SK-N-SH (cell line): Measurements from ENCODE around the gene CD200. TPM values are rescaled to one million over a fixed set of nuclear protein-coding genes. Genes with fewer than 3 reads are reported as not detected.

Experiments
- CTCF ChIA-PET: fragments of 300-600, 350-600 bp; formaldehyde crosslinking; extraction: SDS; loops from one replicate; lab custom pipeline; 2021; lab: Yijun Ruan, JAX
- POLR2A ChIA-PET: fragments of 350-600 bp; sonication (Branson Sonifier 250); formaldehyde crosslinking; extraction: SDS; loops from one replicate; lab custom pipeline; 2020; ENCODE audit warnings: antibody characterized with exemption, inconsistent platforms; lab: Yijun Ruan, JAX
- DNase-seq: peaks from one replicate; pipeline ENCODE4 v3.0.0; 2012
- H2AFZ ChIP-seq: fragments of 200-600 bp; sonication (generic); 2 replicates; pipeline ENCODE4 v1.8.1; 2016; ENCODE audit warnings: antibody characterized with exemption, mild to moderate bottlenecking, low read depth
- H3F3A ChIP-seq: fragments of 200-600 bp; sonication (generic); replicated peaks from 2 replicates; pipeline ENCODE3; 2016; ENCODE audit warnings: antibody characterized with exemption, mild to moderate bottlenecking; ENCODE audit not compliant: insufficient read depth
- H3K27ac ChIP-seq, 2 experiments: fragments of 200-500 bp in 1 of 2; fragments of 200-600 bp in 1 of 2; sonication (Bioruptor generic) in 1 of 2; sonication (generic), shearing (Covaris generic) in 1 of 2; 2 replicates each; pipeline versions ENCODE4 v1.5.1 to v1.6.1; 2014 to 2016; ENCODE audit warnings: low read depth in 2 of 2, inconsistent platforms in 1 of 2, low read length in 1 of 2, mild to moderate bottlenecking in 1 of 2, mixed read lengths in 1 of 2
- H3K27me3 ChIP-seq: fragments of 200-600 bp; sonication (generic), shearing (Covaris generic); 2 replicates; pipeline ENCODE4 v1.6.1; 2016; ENCODE audit warnings: mixed run types; ENCODE audit not compliant: insufficient read depth
- H3K36me3 ChIP-seq, 2 experiments: fragments of 200-500 bp in 1 of 2; fragments of 200-600 bp in 1 of 2; sonication (Bioruptor generic) in 1 of 2; sonication (generic) in 1 of 2; replicated peaks in 1 of 2; 2 replicates each; pipeline versions ENCODE3 to v1.5.1; 2014 to 2016; ENCODE audit warnings: low read length in 1 of 2, mild to moderate bottlenecking in 1 of 2; ENCODE audit not compliant: insufficient read depth in 2 of 2, control insufficient read depth in 1 of 2
- H3K4me1 ChIP-seq, 2 experiments: fragments of 200-500 bp in 1 of 2; fragments of 200-600 bp in 1 of 2; sonication (Bioruptor generic) in 1 of 2; sonication (generic), shearing (Covaris generic) in 1 of 2; 2 replicates each; pipeline versions ENCODE4 v1.5.1 to v1.6.1; 2014 to 2016; ENCODE audit warnings: low read depth in 1 of 2, low read length in 1 of 2, mixed run types in 1 of 2; ENCODE audit not compliant: insufficient read depth in 2 of 2, control insufficient read depth in 1 of 2
- H3K4me2 ChIP-seq: fragments of 200-600 bp; sonication (generic), shearing (Covaris generic); 2 replicates; pipeline ENCODE4 v1.6.1; 2017; ENCODE audit warnings: mixed run types
- H3K4me3 ChIP-seq, 2 experiments: fragments of 200-500 bp in 1 of 2; fragments of 200-600 bp in 1 of 2; sonication (Bioruptor generic) in 1 of 2; sonication (generic), shearing (Covaris generic) in 1 of 2; 2 replicates each; pipeline versions ENCODE4 v1.5.1 to v1.8.1; 2014 to 2016; ENCODE audit warnings: low read depth in 2 of 2, inconsistent platforms in 1 of 2, low read length in 1 of 2, mild to moderate bottlenecking in 1 of 2, mixed read lengths in 1 of 2, moderate library complexity in 1 of 2
- H3K79me2 ChIP-seq: fragments of 200-600 bp; sonication (generic); 2 replicates; pipeline ENCODE4 v1.8.1; 2017; ENCODE audit warnings: mild to moderate bottlenecking; ENCODE audit not compliant: insufficient read depth
- H3K9ac ChIP-seq: fragments of 200-600 bp; sonication (generic); 2 replicates; pipeline ENCODE4 v1.6.1; 2017; ENCODE audit warnings: mixed run types
- H3K9me2 ChIP-seq: fragments of 200-600 bp; sonication (generic); 2 replicates; pipeline ENCODE4 v1.6.1; 2017; ENCODE audit warnings: mixed run types
- H3K9me3 ChIP-seq: fragments of 200-600 bp; sonication (generic); 2 replicates; pipeline ENCODE4 v1.6.1; 2017; ENCODE audit warnings: mixed run types, mild to moderate bottlenecking, moderate library complexity
- H4K20me1 ChIP-seq: fragments of 200-600 bp; sonication (generic); 2 replicates; pipeline ENCODE4 v1.6.1; 2017; ENCODE audit warnings: mild to moderate bottlenecking, mixed run types; ENCODE audit not compliant: insufficient read depth
- EP300 ChIP-seq, 2 experiments: IDR thresholded peaks; 2 replicates each; pipeline versions ENCODE4 v1.4.0 to v1.6.1; 2012; ENCODE audit warnings: borderline replicate concordance in 1 of 2, low read depth in 1 of 2, low read length in 1 of 2
- FOXM1 ChIP-seq: IDR thresholded peaks from 2 replicates; pipeline ENCODE4 v1.4.0; 2012; ENCODE audit warnings: low read depth, mild to moderate bottlenecking
- NRF1 ChIP-seq: IDR thresholded peaks from 2 replicates; pipeline ENCODE4 v1.6.1; 2012; ENCODE audit warnings: low read depth, mild to moderate bottlenecking, low read length
- RAD21 ChIP-seq: IDR thresholded peaks from 2 replicates; pipeline ENCODE4 v1.6.1; 2012; ENCODE audit warnings: mild to moderate bottlenecking, low read length
- RCOR1 ChIP-seq: fragments of 150-350 bp; IDR thresholded peaks from 2 replicates; pipeline ENCODE4 v1.6.1; 2017; ENCODE audit warnings: antibody characterized with exemption, low read length
- RXRA ChIP-seq: IDR thresholded peaks from 2 replicates; pipeline ENCODE4 v1.4.0; 2012; ENCODE audit warnings: low read depth, mild to moderate bottlenecking, borderline replicate concordance
- SIN3A ChIP-seq: IDR thresholded peaks from 2 replicates; pipeline ENCODE4 v1.6.1; 2012; ENCODE audit warnings: low read depth, mild to moderate bottlenecking, low read length, moderate library complexity, borderline replicate concordance
- SMC3 ChIP-seq: IDR thresholded peaks from 2 replicates; pipeline ENCODE4 v1.6.1; 2012; ENCODE audit warnings: low read depth, low read length, improper control_type of control experiment
- WGBS: methylation state at CpG from one replicate; pipeline ENCODE4 v1.1.6; 2017; ENCODE audit warnings: low lambda C conversion rate; 5-methylcytosine and 5-hydroxymethylcytosine counted together
- polyA plus RNA-seq, 3 experiments: library from polyadenylated mRNA; depleted of rRNA; stranded (reverse); fragments of >200 nt; gene quantifications; 2 replicates each; pipeline ENCODE4 v1.2.3, GENCODE V29; 2012
- TF ChIP-seq, protein P1 (sequence below): IDR thresholded peaks from 2 replicates; pipeline ENCODE4 v1.4.0; 2012; ENCODE audit warnings: low read depth, borderline replicate concordance
- TF ChIP-seq, protein P2 (sequence below): IDR thresholded peaks from 2 replicates; pipeline ENCODE4 v1.4.0; 2012; ENCODE audit warnings: low read depth, borderline replicate concordance
- TF ChIP-seq, protein P3 (sequence below): IDR thresholded peaks from 2 replicates; pipeline ENCODE4; 2012
- TF ChIP-seq, protein P4 (sequence below): fragments of 200-600 bp; sonication (generic); IDR thresholded peaks from 2 replicates; pipeline ENCODE4 v1.6.1; 2017; ENCODE audit warnings: antibody characterized with exemption, mild to moderate bottlenecking, moderate library complexity

The CD200 gene
- polyA plus RNA-seq, 1 of the 3 experiments (the other 2 are of a cell fraction), result 1.1 TPM

DNA sequence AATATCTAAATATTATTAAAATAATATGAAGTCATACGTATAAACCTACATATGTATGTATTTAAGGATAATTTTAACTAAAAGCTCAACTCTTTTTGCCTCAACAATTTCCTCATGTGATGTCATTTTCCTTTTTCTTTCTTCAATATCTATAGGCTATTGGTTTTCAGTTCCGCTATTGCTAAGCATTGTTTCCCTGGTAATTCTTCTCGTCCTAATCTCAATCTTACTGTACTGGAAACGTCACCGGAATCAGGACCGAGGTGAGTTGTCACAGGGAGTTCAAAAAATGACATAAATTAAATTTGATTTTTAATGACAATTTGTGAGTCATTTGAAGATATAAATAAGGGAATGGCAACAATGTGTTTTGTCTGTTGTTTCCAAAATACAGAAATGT, 16.6 kb downstream of the CD200 start:
- Histone ChIP-seq H3K36me3 (peaks cover 0 to 2% of the 10 kb centered on the region in 2 experiments), H3K79me2 (no peaks in the 10 kb centered on the region), H3K27ac (no peak overlapping the region), H4K20me1 (no peaks in the 10 kb centered on the region), H3K4me3 (no peak overlapping the region), H3K27me3 (no peaks in the 10 kb centered on the region), H3K9me3 (no peaks in the 10 kb centered on the region), H3K9ac (no peak overlapping the region), H2AFZ (no peak overlapping the region), H3K4me2 (no peak overlapping the region), H3K9me2 (no peaks in the 10 kb centered on the region), H3K4me1 (no peaks in the 10 kb centered on the region), H3F3A (no peaks in the 10 kb centered on the region)
- no peak for DNase-seq
- no peak for TF ChIP-seq SIN3A
- TF ChIP-seq FOXM1, result no peak
- TF ChIP-seq, protein P1, sequence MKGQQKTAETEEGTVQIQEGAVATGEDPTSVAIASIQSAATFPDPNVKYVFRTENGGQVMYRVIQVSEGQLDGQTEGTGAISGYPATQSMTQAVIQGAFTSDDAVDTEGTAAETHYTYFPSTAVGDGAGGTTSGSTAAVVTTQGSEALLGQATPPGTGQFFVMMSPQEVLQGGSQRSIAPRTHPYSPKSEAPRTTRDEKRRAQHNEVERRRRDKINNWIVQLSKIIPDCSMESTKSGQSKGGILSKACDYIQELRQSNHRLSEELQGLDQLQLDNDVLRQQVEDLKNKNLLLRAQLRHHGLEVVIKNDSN, result no peak
- no peak for TF ChIP-seq RAD21
- TF ChIP-seq, protein P2, sequence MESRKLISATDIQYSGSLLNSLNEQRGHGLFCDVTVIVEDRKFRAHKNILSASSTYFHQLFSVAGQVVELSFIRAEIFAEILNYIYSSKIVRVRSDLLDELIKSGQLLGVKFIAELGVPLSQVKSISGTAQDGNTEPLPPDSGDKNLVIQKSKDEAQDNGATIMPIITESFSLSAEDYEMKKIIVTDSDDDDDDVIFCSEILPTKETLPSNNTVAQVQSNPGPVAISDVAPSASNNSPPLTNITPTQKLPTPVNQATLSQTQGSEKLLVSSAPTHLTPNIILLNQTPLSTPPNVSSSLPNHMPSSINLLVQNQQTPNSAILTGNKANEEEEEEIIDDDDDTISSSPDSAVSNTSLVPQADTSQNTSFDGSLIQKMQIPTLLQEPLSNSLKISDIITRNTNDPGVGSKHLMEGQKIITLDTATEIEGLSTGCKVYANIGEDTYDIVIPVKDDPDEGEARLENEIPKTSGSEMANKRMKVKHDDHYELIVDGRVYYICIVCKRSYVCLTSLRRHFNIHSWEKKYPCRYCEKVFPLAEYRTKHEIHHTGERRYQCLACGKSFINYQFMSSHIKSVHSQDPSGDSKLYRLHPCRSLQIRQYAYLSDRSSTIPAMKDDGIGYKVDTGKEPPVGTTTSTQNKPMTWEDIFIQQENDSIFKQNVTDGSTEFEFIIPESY, result no peak
- TF ChIP-seq NRF1, result no peak
- TF ChIP-seq RXRA, result no peak
- TF ChIP-seq, protein P3, sequence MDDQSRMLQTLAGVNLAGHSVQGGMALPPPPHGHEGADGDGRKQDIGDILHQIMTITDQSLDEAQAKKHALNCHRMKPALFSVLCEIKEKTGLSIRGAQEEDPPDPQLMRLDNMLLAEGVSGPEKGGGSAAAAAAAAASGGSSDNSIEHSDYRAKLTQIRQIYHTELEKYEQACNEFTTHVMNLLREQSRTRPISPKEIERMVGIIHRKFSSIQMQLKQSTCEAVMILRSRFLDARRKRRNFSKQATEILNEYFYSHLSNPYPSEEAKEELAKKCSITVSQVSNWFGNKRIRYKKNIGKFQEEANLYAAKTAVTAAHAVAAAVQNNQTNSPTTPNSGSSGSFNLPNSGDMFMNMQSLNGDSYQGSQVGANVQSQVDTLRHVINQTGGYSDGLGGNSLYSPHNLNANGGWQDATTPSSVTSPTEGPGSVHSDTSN, result no peak
- TF ChIP-seq, protein P4, sequence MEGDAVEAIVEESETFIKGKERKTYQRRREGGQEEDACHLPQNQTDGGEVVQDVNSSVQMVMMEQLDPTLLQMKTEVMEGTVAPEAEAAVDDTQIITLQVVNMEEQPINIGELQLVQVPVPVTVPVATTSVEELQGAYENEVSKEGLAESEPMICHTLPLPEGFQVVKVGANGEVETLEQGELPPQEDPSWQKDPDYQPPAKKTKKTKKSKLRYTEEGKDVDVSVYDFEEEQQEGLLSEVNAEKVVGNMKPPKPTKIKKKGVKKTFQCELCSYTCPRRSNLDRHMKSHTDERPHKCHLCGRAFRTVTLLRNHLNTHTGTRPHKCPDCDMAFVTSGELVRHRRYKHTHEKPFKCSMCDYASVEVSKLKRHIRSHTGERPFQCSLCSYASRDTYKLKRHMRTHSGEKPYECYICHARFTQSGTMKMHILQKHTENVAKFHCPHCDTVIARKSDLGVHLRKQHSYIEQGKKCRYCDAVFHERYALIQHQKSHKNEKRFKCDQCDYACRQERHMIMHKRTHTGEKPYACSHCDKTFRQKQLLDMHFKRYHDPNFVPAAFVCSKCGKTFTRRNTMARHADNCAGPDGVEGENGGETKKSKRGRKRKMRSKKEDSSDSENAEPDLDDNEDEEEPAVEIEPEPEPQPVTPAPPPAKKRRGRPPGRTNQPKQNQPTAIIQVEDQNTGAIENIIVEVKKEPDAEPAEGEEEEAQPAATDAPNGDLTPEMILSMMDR, result no peak
- TF ChIP-seq EP300 (IDR thresholded peaks at IDR 0.05; ENCODE audit: borderline replicate concordance in 1 of 2, low read depth in 1 of 2, low read length in 1 of 2), result no peak
- TF ChIP-seq SMC3, result no peak
- TF ChIP-seq RCOR1, result no peak
- ChIA-PET POLR2A (no interaction called here), CTCF (interaction anchor here (1.7 kb wide), 1 partner anchor 16 kb away, joined by 3 read pairs; the partner anchor contains the start of gene CD200)
- WGBS, result 57% methylated on average over 6 of the region's 6 CpGs
